Sciatic nerve (tissue), 2 donors: ENCODE results near the gene PDHX. TPM values are rescaled to one million over a fixed set of nuclear protein-coding genes. Genes with fewer than 3 reads are reported as not detected.
"Not testable (repeated sequence)": the region's sequence is repeated elsewhere in the genome, so short reads cannot be mapped to it uniquely, and the experiment has no call there.

Source experiments
- ATAC-seq: fragments of 200-7000 bp; cut with Tn5 transposase; one replicate; pipeline ENCODE4 v1.9.1; 2020; ENCODE audit warnings: mild to moderate bottlenecking, moderate library complexity
- DNase-seq: peaks from one replicate; pipeline ENCODE4 v3.0.0-alpha.2; 2020; ENCODE audit warnings: low spot score
- intact Hi-C: fragments of 100-400 bp; cut with DNase I; formaldehyde crosslinking; loops from one replicate; pipeline ENCODE4 v1.14.2; 2022
- total RNA-seq: library from RNA; stranded (reverse); fragmentation: NEBNext Ultra II Directional; extraction: Animal tissue kit (Norgen Biotek cat#: 25700); gene quantifications from one replicate; pipeline ENCODE4 v1.2.1, GENCODE V29; 2021
- donor health status: DM: no; HTN: no; CAD: no.
- donor health status: DM: no; HTN: no; CAD: no.

Gene PDHX
- total RNA-seq, 1 donor from 2014 or later = 37.0 TPM

DNA sequence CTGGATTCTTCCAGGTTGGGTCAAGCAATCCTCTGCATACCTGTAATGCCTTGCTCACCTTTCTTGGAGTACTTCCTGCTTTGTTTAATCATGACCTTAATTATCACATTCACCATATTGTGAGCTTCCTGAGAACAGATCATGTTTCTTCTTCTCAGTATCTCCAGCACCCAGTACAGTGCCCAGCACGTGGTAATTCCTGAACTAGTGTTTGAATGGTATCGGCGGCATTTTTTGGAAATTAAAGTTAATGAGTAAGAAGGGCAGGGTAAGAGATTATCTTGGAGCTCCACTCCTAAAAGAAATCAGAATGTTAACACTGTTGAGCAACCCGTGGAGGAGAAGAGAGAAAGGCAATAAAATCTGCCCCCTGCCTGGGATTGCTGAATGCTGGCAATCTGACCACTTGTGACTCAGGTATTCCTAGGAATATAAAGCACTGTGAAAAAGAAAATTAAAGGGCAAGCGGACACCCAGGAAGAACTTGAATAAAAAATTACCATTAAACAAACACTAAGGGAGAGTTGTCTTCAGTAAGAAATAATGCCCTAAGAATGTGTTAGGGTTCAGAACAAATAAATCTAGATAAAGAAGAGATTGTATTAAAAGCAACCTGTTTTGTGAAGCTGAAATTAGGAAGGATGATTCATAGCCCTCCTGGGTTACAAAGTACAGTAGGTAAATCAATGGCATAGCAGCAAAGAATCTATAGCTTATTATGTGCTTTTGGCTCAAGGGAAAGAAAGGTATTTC, 92.9 kb downstream of the PDHX start:
- ATAC-seq (peak; percentile 30), DNase-seq (no peak)
- intact Hi-C loops = loop anchor here (10.0 kb wide), 1 partner anchor 225 kb away; no protein-coding TSS in a partner anchor

DNA sequence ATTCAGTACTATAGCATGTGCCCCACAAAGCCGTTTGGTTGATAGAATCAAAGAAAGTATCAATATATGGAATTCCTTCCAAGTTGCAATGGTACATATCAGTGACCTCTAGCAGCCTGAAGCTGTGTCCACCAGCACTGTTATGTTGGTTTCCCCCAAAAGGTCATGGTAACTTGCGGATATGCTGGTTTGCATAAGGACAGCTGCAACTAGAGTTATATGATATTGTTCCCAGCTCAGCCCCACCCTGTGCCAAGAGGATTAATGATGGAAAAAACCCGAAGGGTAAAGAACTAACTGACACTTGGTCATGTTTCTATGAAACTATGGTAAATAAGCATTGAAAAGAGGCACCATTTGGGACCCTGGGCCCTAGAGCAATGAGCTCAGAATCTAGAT, 93.5 kb downstream of the PDHX start:
- DNase-seq (no peak), ATAC-seq (no peak)
- intact Hi-C loops = loop anchor here (10.0 kb wide), 1 partner anchor 225 kb away; no protein-coding TSS in a partner anchor

DNA sequence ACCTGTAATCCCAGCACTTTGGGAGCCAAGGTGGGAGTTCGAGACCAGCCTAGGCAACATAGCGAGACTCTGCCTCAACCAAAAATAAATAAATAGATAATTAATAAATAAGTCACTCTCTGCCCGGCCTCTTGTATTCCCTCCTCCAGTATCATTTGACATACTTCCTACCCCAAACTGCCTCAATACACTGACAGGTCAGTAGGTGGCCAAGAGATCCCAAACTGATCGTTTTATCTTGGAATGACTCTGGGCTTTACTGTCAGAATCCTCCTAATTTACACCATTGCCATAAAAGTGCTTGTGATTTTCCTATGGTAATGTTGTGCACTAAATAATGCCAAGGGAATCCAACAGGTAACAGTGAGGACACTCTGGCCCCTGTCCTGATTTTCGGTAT, 94.2 kb downstream of the PDHX start:
- intact Hi-C loops = no loop called here
- DNase-seq (no peak), ATAC-seq (no peak)

DNA sequence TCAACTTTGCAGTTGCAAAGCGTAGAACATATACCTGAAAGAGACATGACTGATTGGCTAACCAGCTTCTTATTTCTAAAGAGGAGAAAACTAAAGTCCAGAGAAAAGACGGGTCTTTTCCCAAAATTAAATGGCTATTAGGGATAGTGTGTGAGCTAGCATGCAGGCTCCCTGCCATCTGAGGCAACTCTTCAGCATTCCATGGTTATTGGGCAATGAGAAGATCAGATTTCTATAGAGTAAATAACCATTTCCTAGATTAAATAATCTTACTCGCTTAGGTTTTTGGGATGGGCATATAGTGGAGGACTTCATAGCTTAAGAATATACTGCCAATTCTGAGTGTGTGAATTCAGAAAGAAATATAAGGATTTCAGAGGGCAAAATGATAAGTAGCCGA, 95.0 kb downstream of the PDHX start:
- DNase-seq (no peak), ATAC-seq (no peak)
- intact Hi-C loops = no loop called here

DNA sequence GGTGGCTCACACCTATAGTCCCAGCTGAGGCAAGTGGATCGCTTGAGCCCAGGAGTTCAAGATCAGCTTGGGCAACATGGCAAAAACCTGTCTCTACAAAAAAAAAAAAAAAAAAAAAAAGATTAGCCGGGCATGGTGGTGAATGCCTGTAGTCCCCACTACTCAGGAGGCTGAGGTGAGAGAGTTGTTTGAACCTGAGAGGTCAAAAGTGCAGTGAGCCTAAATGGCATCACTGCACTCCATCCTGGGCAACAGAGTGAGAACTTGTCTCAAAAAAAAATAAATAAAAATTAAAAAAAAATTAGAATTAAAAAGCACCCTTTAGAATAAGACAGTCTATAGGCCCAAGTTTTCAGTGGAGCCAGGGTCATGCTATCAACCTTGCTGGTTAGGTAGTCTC, 95.5 kb downstream of the PDHX start:
- intact Hi-C loops = no loop called here
- ATAC-seq = no peak
- DNase-seq = no peak

DNA sequence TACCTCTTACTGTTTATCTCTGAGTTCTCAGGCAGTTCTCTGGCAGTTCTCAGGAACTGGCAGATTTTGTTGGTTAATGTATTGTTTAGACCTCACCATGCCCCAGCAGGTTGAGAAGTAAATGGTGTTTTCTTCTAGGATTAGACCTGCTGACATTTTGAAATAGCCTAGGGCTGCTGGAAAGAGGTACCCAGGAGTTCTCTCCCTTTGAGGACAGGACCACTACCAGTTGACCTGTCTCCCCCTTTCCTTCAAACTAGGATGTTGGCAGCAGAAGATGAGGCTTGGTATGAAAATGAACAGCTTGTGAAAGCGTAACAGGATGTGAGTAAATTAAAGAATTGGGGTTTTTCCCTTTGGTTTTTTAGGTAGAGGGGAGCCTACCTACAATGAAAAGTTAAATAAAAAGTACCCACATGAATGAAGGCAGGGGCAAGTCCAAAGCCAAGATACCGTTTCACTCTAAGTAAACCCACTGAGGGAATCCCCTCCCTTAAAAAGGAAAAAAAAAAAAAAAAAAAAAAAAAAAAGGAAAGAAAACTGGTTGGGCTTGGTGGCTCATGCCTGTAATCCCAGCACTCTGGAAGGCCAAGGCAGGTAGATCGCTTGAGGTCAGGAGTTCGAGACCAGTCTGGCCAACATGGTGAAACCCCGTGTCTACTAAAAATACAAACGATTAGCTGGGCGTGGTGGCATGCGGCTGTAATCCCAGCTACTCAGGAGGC, 96.2 kb downstream of the PDHX start:
- intact Hi-C loops = no loop called here
- ATAC-seq = no peak

DNA sequence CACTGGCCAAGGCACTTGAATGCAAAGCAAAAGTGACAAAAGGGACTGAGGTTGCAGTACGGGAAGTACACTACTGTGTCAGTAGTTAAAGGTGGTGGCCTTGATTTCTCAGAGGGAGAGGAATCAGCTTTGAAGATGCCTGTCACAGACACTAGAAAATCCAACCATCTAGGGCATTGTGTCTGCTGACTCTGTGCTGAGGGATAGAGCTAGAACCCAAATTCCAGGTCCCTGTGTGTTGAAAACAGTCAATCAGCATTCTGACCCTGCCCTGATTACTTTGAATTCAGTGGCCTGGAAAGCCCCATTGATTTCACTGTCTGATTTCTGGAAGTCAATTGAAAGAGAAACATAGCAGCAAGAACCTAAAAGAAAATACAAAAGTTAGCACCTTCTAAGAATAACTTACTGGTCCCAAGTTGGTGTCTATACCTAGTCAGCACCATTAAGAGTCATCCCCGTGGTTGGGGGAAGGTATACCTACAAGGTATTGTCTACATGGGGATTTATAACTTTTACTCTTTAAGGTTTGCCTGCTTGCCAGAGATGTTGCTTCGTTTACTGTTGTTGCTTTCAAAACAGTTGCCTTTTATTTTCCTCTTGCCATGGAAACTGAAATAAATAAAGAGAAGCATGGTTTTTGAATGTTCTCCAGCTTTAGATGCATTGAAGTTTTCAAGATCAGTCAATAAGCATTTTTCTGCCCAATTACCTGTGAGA, 97.3 kb downstream of the PDHX start:
- ATAC-seq (no peak), DNase-seq (no peak)
- intact Hi-C loops = no loop called here

More for the DNA sequence above, 96.2 kb downstream of the PDHX start:
- no peak for DNase-seq

DNA sequence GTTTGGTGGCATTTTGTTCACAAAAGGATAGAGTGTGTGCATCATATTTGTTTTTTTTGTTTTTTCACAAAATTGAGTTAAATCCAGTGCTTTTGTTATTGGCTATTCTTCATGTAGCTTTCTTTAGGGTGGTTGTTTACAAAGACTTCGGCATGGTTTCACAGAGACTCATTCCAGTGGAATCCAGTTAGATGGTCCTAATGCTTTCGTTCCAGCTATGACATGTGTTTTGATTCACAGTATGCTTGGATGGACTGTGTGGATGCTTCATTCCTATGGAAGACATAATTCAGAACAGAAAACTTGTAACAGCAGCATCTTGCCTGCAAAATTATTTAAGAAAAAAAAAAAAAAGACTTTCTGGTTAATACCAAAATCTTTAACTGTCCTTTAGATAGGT, 97.9 kb downstream of the PDHX start:
- DNase-seq = no peak
- intact Hi-C loops = no loop called here

DNA sequence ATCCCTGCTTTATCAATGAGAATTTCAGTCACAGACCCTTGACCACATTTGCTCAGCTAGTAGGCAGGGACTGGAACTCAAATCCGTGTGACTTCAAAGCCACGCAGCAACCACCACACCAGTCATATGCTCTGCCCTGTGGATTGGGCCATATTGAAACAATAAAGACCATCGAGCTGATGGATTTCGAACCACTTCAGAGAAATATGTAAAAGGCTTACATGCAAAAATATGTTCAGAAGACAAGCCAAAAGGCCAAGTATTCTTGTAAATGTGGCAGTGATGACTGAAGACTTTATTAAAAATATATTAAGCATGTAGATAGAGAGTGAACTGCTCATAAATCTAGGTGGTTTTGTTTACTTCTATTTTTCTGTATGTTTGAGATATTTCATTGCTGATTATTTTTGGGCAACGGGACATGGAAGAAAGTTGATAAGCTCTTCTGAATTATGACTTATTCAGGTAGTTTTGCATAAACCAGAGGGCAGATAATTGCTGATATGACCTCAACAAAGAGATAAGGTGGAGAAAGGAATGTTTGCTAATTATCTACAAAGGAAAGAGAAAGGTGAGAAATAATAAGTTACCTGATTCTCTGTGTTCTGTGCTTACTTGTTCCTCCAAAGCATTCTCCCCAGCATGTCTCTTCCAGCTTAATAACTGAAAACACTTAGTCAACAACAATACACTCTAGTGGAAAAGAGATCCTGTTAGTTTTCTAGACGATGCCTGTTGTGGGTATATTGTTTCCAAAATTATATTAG, 99.4 kb downstream of the PDHX start:
- ATAC-seq = no peak
- intact Hi-C loops = no loop called here
- DNase-seq = no peak

More for the DNA sequence above, 97.9 kb downstream of the PDHX start:
- ATAC-seq = no peak

DNA sequence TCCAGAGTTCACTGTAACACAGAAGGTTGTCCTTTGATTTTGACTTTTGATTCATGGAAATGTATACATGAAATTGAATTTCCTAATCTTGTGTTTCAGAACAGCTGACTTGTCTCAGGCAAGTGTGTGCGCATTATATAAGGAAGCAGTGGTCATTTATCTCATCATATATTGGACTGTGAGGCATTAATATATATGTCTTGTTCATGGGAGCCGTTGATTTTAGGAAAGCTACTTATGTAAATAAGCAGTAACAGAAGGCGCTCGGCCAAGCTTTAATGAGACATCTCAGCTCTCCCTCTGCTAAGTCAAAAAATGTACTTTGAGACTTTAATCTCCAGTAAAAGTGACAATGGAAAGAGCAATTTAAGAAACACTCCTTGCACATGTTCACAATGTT, 100.5 kb downstream of the PDHX start:
- no peak for DNase-seq
- ATAC-seq = no peak
- intact Hi-C loops = no loop called here

DNA sequence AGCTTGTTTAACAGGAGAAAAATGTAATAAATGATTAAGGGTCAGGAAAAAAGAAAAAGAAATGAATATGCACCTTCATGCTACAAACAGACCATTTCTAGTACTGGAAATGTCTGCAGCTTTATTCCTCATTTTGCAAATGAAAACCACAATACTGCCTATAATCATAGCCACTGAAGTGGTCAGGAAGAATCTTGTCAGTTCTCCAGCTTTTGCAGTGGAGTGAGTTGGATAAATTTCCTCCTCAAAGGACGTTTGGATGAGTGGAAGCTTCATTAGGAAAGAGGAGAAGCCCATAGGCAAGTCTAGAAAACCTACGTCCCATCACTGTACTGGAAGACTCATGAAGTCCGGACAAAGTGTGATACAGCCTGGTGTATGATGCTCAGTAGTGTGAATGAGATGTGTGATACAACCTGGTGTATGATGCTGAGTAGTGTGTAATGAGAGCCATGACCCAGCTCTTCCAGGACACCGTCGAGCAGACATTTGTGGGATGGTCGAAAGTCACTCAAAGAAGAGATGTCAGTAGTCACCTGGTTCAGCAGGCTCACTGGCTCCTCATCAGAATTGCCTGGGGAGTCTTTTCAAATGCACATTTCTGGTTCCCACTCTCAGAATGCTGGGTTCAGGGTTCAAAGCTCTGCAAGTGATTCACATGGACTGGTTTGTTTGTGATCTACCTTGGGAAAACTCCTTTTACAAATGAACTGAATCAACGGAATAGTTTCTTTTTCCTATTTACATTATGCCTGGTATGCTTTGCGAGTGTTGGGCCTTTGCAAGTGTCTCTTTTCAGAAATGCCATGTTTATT, 101.3 kb downstream of the PDHX start:
- DNase-seq (no peak), ATAC-seq (no peak)
- intact Hi-C loops = no loop called here

DNA sequence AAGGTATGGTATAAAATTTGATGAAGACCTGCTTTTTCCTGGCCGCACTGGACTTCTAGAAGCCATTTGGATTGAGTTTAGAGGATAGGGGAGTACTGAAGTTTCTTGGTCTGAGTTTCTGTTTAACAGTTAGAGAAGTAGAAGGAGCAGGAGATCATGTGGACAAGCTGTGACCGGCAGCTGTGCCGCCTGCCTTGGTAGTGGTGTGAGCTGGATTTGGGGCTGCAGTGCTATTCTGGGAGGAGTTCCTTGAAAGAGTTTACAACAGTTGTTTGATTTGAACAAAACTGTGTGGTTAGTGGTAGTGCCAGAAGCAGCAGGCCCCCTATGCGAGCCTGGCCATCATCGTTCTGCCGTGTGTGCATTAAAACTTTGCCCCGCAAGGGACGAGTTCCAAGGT, 105.2 kb downstream of the PDHX start:
- intact Hi-C loops = no loop called here
- DNase-seq = no peak
- ATAC-seq = no peak

DNA sequence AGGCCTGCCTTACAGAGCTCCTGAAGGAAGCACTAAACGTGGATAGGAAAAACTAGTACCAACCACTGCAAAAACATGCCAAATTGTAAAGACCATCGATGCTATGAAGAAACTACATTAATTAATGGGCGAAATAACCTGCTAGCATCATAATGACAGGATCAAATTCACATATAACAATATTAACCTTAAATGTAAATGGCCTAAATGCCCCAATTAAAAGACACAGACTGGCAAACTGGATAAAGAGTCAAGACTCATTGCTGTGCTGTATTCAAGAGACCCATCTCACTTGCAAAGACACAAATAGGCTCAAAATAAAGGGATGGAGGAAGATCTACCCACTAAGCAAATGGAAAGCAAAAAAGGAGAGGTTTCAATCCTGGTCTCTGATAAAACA, 107.5 kb downstream of the PDHX start:
- ATAC-seq, DNase-seq, intact Hi-C loops: not testable (repeated sequence)

DNA sequence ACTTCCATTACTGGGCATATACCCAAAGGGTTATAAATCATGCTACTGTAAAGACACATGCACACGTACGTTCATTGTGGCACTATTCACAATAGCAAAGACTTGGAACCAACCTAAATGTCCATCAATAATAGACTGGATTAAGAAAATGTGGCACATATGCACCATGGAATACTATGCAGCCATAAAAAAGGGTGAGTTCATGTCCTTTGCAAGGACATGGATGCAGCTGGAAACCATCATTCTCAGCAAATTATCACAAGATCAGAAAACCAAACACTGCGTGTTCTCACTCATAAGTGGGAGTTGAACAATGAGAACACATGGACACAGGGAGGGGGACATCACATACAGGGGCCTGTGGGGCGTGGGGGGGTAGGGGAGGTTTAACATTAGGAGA, 111.6 kb downstream of the PDHX start:
- intact Hi-C loops, DNase-seq, ATAC-seq: not testable (repeated sequence)

DNA sequence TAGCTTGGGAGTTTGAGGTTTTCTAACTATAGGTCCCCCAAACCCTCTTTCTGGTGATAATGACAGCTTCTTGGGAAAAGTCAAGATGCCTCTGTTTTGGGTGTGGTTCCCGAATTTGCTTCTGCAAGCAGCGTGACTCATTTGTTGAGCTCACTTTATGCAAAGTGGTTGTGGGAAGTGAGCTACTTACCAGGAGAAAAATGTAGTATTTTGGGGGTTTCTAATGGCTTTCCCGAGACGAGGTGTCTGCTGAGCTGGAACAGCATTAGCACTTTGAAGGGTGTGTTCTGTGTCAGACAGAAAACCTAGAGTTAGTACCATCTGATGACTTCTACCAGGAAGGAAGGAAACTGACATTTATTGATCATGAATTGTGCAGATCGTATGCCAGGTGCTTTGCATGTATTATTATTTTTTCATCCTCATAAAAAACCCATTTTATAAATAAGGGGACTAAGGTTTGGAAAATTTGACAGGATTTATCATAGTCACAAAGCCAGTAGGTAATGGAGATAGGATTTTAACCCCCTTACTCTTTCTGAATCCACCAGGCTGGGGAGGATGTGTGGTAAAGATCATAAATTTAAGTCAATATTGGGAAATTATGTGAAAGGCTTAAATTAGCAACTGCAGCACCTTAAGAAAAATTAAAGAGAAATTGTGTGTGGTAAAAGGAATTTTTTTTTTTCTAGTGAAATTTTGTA, 113.7 kb downstream of the PDHX start:
- ATAC-seq (no peak), DNase-seq (no peak)
- intact Hi-C loops = no loop called here

DNA sequence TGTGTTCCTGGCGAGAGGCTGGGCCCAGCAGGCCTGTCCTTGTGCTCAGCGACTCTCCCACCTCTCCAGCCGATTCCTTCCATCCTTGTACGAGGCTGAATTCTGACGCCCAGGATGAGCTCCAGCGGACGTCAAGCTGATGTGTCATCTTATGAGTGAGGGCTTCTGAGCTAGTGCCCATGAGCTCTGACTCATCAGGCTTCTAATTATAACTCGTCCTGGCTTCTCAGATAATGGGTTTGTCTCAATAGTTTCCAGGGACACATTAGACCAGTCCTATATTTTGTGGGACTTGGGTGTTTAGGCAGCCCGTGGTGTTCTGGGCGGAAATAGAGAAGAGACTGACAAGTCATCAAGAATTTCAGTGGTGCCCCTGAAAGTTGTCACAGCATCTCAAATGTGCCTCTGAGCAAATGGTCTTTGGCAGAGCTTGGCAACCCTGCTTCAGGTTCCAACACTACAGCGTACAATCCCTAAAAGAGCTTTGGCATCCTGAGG, 114.3 kb downstream of the PDHX start:
- ATAC-seq = peak; percentile 62

DNA sequence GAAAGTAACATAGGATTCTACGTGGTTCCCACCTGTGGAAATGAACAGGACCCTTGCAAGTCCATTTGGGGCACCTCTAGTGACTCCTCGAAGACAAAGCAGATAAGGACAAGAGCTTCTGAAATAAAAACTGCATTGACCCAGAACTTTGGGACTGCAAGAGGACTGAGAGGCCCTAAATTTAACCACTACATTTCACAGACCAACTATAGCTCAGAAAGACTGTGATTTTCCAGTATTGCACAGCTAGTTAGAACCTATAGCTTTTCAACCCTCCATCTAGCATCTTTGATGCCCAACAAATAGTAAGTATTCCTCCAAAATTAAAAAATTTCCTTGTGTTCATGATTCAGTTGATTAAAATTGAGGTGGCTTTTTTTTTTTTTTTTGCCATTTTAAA, 114.9 kb downstream of the PDHX start:
- intact Hi-C loops = no loop called here
- ATAC-seq = no peak

More for the DNA sequence above, 114.3 kb downstream of the PDHX start:
- no peak for DNase-seq
- intact Hi-C loops = no loop called here

DNA sequence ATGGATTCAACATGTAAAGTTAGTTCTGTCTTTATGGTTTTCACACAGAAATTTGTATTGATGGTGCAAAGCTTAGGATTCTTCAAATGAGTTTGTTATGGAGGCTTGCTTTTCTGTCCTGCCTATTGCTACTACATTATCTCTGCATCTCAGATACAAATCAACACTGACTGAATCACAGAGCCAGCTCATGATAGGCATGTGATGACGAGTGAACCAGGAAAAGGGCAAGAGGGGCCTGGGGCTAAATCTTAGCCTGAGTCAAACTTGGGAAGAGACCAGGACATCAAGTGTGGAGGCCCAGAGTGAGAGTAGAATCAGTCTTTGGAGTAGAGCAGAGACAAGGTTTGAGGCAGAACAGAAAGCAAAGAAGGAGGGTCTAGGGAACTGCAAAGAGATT, 115.4 kb downstream of the PDHX start:
- ATAC-seq (no peak), DNase-seq (no peak)
- intact Hi-C loops = no loop called here

More for the DNA sequence above, 114.9 kb downstream of the PDHX start:
- DNase-seq = no peak
